K562 (cell line): ENCODE results near the gene SNX10. TPM values are rescaled to one million over a fixed set of nuclear protein-coding genes. Genes with fewer than 3 reads are reported as not detected.

Experiments used
- ATAC-seq: fragments of 200-7000 bp; cut with Tn5 transposase; 3 replicates; pipeline ENCODE4 v1.9.1; 2020; ENCODE audit warnings: moderate library complexity
- BruUV-seq: library from RNA; stranded (reverse); fragments of 400-500 nt; replicated peaks from 2 replicates; lab custom pipeline; 2021; lab: Mats Ljungman, UMichigan
- CTCF ChIA-PET: fragments of 300-600 bp; formaldehyde crosslinking; extraction: SDS; loops from one replicate; lab custom pipeline; 2021; ENCODE audit warnings: low intra/inter-chr PET ratio; lab: Yijun Ruan, JAX
- POLR2A ChIA-PET: fragments of 300-600, 350-650 bp; sonication (Branson Sonifier 250); formaldehyde crosslinking; extraction: SDS; loops from one replicate; lab custom pipeline; 2021; ENCODE audit warnings: antibody characterized with exemption, inconsistent platforms; lab: Yijun Ruan, JAX
- DNase-seq, 4 experiments: peaks; one replicate each; pipeline versions ENCODE4 v3.0.0 to v3.0.0-alpha.2; 2011 to 2018; ENCODE audit warnings: low spot score in 3 of 4, mixed read lengths in 3 of 4; ENCODE audit errors: extremely low read depth in 1 of 4
- FAIRE-seq: peaks from 2 replicates; lab custom pipeline; 2011; peaks lifted over from hg19 to GRCh38; lab: Jason Lieb, UNC
- H2AFZ ChIP-seq: 2 replicates; pipeline ENCODE4 v1.6.0; 2011; ENCODE audit warnings: low read depth, low read length, control low read depth, inconsistent platforms
- H3K27ac ChIP-seq: fragments of 200-600 bp; 3 replicates; pipeline ENCODE4 v1.8.0; 2011; ENCODE audit warnings: low read depth, mild to moderate bottlenecking, control low read depth, inconsistent platforms, low read length, moderate library complexity, mixed read lengths; ENCODE audit errors: extremely low read depth
- H3K27me3 ChIP-seq, 2 experiments: fragments of 300-600 bp in 1 of 2; 2 replicates in 1 of 2; 3 replicates in 1 of 2; pipeline versions ENCODE4 v1.6.0 to v1.8.0; 2011; ENCODE audit warnings: inconsistent platforms in 2 of 2, low read length in 2 of 2, mild to moderate bottlenecking in 1 of 2, mixed read lengths in 1 of 2, moderate library complexity in 1 of 2; ENCODE audit not compliant: control insufficient read depth in 2 of 2, insufficient read depth in 2 of 2
- H3K36me3 ChIP-seq: fragments of 300-600 bp; 3 replicates; pipeline ENCODE4 v1.8.0; 2011; ENCODE audit warnings: mild to moderate bottlenecking, low read length, inconsistent platforms; ENCODE audit not compliant: control insufficient read depth, insufficient read depth
- H3K4me1 ChIP-seq, 2 experiments: fragments of 200-600 bp in 1 of 2; replicated peaks in 1 of 2; 2 replicates in 1 of 2; 3 replicates in 1 of 2; pipeline versions ENCODE4 v1.5.1 to v1.8.0; 2011; ENCODE audit warnings: inconsistent platforms in 2 of 2, low read length in 2 of 2, mild to moderate bottlenecking in 1 of 2, mixed read lengths in 1 of 2, moderate library complexity in 1 of 2; ENCODE audit not compliant: control insufficient read depth in 2 of 2, insufficient read depth in 2 of 2
- H3K4me2 ChIP-seq: 2 replicates; pipeline ENCODE4 v1.6.1; 2011; ENCODE audit warnings: low read length, control low read depth, inconsistent platforms, mixed read lengths; ENCODE audit not compliant: insufficient read depth
- H3K4me3 ChIP-seq: fragments of 200-600 bp; sonication (generic), shearing (Covaris generic); 2 replicates; pipeline ENCODE4 v1.5.1; 2016; ENCODE audit warnings: control low read depth, inconsistent platforms
- H3K79me2 ChIP-seq: fragments of 200-600 bp; 3 replicates; pipeline ENCODE4 v1.8.0; 2011; ENCODE audit warnings: low read length, inconsistent platforms; ENCODE audit not compliant: control insufficient read depth, insufficient read depth
- H3K9ac ChIP-seq, 2 experiments: 2 replicates each; pipeline versions ENCODE4 v1.6.0 to v1.6.1; 2011; ENCODE audit warnings: low read depth in 2 of 2, low read length in 2 of 2, control low read depth in 1 of 2, inconsistent platforms in 1 of 2, mild to moderate bottlenecking in 1 of 2, mixed read lengths in 1 of 2; ENCODE audit not compliant: insufficient read depth in 1 of 2
- H3K9me1 ChIP-seq: one replicate; pipeline ENCODE4 v1.6.0; 2011; ENCODE audit warnings: inconsistent platforms, mild to moderate bottlenecking, low read length, moderate library complexity; ENCODE audit not compliant: control insufficient read depth, insufficient read depth
- H3K9me3 ChIP-seq: replicated peaks from 2 replicates; pipeline ENCODE4 v1.5.1; 2011; ENCODE audit warnings: low read depth, low read length, inconsistent platforms; ENCODE audit not compliant: control insufficient read depth, insufficient read depth
- H4K20me1 ChIP-seq: replicated peaks from 2 replicates; pipeline ENCODE4 v1.6.1; 2011; ENCODE audit warnings: low read length, inconsistent platforms, mixed read lengths; ENCODE audit not compliant: control insufficient read depth, insufficient read depth
- ARID1B ChIP-seq: fragments of 450-650 bp; IDR thresholded peaks from 2 replicates; pipeline ENCODE4 v1.6.1; 2016; ENCODE audit warnings: antibody characterized with exemption, mild to moderate bottlenecking, inconsistent platforms
- BACH1 ChIP-seq: fragments of 200-800 bp; sonication (Bioruptor generic); IDR thresholded peaks from 2 replicates; pipeline ENCODE4 v1.6.1; 2016; ENCODE audit warnings: missing genetic modification characterization, missing compliant biosample characterization
- CBFA2T2 ChIP-seq: fragments of 450-650 bp; conservative IDR thresholded peaks from 2 replicates; pipeline ENCODE4 v1.6.1; 2017; ENCODE audit warnings: mild to moderate bottlenecking
- CHD1 ChIP-seq: fragments of 200-600 bp; sonication (generic); IDR thresholded peaks from one replicate; pipeline ENCODE4 v1.6.1; 2012; ENCODE audit warnings: mild to moderate bottlenecking, moderate library complexity, low read length, inconsistent platforms
- EP300 ChIP-seq: IDR thresholded peaks from 2 replicates; pipeline ENCODE4 v1.6.1; 2012; ENCODE audit warnings: low read length, improper control_type of control experiment
- GABPA ChIP-seq: fragments of 200-800 bp; sonication (Bioruptor generic); conservative IDR thresholded peaks from 2 replicates; pipeline ENCODE4 v1.6.1; 2016; ENCODE audit warnings: low read depth, missing genetic modification characterization, missing compliant biosample characterization
- GATA2 ChIP-seq: sonication (generic); formaldehyde crosslinking; IDR thresholded peaks from 2 replicates; pipeline ENCODE4 v1.4.0; 2020; ENCODE audit warnings: mild to moderate bottlenecking, missing genetic modification reagents
- HMBOX1 ChIP-seq: sonication (generic); IDR thresholded peaks from 2 replicates; pipeline ENCODE4 v1.6.1; 2016
- HMGXB4 ChIP-seq: sonication (generic); formaldehyde crosslinking; IDR thresholded peaks from 2 replicates; pipeline ENCODE4 v1.8.1; 2023; ENCODE audit warnings: mild to moderate bottlenecking, missing genetic modification reagents
- JUND ChIP-seq, 2 experiments: IDR thresholded peaks; 2 replicates in 1 of 2; 3 replicates in 1 of 2; pipeline ENCODE4 v1.6.1; 2011; ENCODE audit warnings: borderline replicate concordance in 2 of 2, low read depth in 2 of 2, low read length in 2 of 2, improper control_type of control experiment in 1 of 2, missing biosample characterization in 1 of 2, missing genetic modification characterization in 1 of 2, missing genetic modification reagents in 1 of 2
- NCOR1 ChIP-seq: fragments of 450-650 bp; IDR thresholded peaks from 2 replicates; pipeline ENCODE4 v1.6.1; 2016; ENCODE audit warnings: mild to moderate bottlenecking, moderate library complexity
- TAL1 ChIP-seq: fragments of 450-650 bp; IDR thresholded peaks from 2 replicates; pipeline ENCODE4 v1.6.1; 2016; ENCODE audit warnings: mild to moderate bottlenecking
- TRIM24 ChIP-seq, 2 experiments: fragments of 450-650 bp; IDR thresholded peaks; 2 replicates each; pipeline ENCODE4 v1.6.1; 2016
- ZNF384 ChIP-seq: IDR thresholded peaks from 2 replicates; pipeline ENCODE4 v1.6.1; 2012; ENCODE audit warnings: low read depth, low read length, improper control_type of control experiment
- ZNF41 ChIP-seq: fragments of 250-450 bp; sonication (Bioruptor Pico); conservative IDR thresholded peaks from 2 replicates; pipeline ENCODE4 v1.4.0; 2020; ENCODE audit warnings: mild to moderate bottlenecking
- ZNF589 ChIP-seq: fragments of 200-800 bp; sonication (Bioruptor generic); IDR thresholded peaks from 2 replicates; pipeline ENCODE4 v1.6.1; 2016; ENCODE audit warnings: low read depth, missing genetic modification characterization, missing compliant biosample characterization
- WGBS: fragments of 100-300 bp; shearing (Covaris generic); methylation state at CpG from one replicate; pipeline ENCODE4 v1.1.6; 2016; ENCODE audit warnings: low coverage, mixed read lengths; ENCODE audit not compliant: insufficient coverage; ENCODE audit errors: missing lambda C conversion rate; 5-methylcytosine and 5-hydroxymethylcytosine counted together
- in situ Hi-C: fragments of 300-500 bp; cut with MboI; formaldehyde crosslinking; loops from 4 replicates; pipeline ENCODE4 v1.15.0; 2018; ENCODE audit warnings: inconsistent platforms, mixed read lengths
- intact Hi-C: fragments of 100-400 bp; cut with micrococcal nuclease; formaldehyde crosslinking; loops from 2 replicates; pipeline ENCODE4 v1.14.2; 2022
- polyA plus RNA-seq, 8 experiments: library from polyadenylated mRNA; depleted of rRNA in 4 of 8; stranded (reverse) in 5 of 8; unstranded in 3 of 8; fragments of >200 nt; fragmentation: Nextera tagmentation in 2 of 8; fragmentation: Illumina TruSeq in 1 of 8; extraction: Ambion mirVana in 2 of 8; extraction: Trizol in 1 of 8; gene quantifications; 2 replicates each; pipeline versions ENCODE4 v1.2.1 to v1.2.3, GENCODE V29; 2011 to 2014; ENCODE audit warnings: inconsistent platforms in 1 of 8, missing spikeins in 1 of 8
- total RNA-seq, 7 experiments: library from RNA; depleted of rRNA in 6 of 7; stranded (reverse); fragments of >200 nt in 6 of 7; fragmentation: Illumina TruSeq in 2 of 7; extraction: Trizol in 2 of 7; gene quantifications; 2 replicates each; pipeline versions ENCODE4 v1.2.1 to v1.2.3, GENCODE V29; 2011 to 2021; ENCODE audit warnings: low replicate concordance in 1 of 7
- TF ChIP-seq, protein P1 (sequence below): sonication (generic); formaldehyde crosslinking; IDR thresholded peaks from 2 replicates; pipeline ENCODE4 v1.8.0; 2023; ENCODE audit warnings: mild to moderate bottlenecking, missing genetic modification reagents

The SNX10 gene
- total and polyA plus RNA-seq, 9 of the 15 experiments (the other 6 are each of a cell fraction or from before 2014, with no cell fraction given): 6.9 to 16.5 (median 11.5) TPM

GRCh38 chr7:26309089-26309488 lies 17.4 kb downstream of the SNX10 start:
- Histone ChIP-seq H3K9ac (no peak overlapping the region), H3K27ac (no peak overlapping the region), H2AFZ (no peak overlapping the region), H4K20me1 (no peaks in the 10 kb centered on the region), H3K9me3 (no peaks in the 10 kb centered on the region), H3K4me1 (peaks cover 0 to 26% of the 10 kb centered on the region in 2 experiments; a peak in 4 of 5 replicates), H3K36me3 (no peaks in the 10 kb centered on the region; the same call in 2 of the 3 replicates), H3K27me3 (no peaks in the 10 kb centered on the region), H3K4me3 (no peak overlapping the region), H3K9me1 (no peaks in the 10 kb centered on the region), H3K79me2 (no peaks in the 10 kb centered on the region), H3K4me2 (no peak overlapping the region; the same call in 1 of the 2 replicates)
- ATAC-seq (peak; percentile 61), FAIRE-seq (peak; percentile 23), DNase-seq (peak in 3 of 4 experiments; percentile 25 to 52 (median 26))
- intact Hi-C loops: no loop called here
- ChIA-PET CTCF (no interaction called here), POLR2A (interaction anchor here (0.5 kb wide), 1 partner anchor 16 kb away, joined by 3 read pairs; no protein-coding TSS in a partner anchor)
- WGBS: 23% methylated on average over 5 of the region's 5 CpGs
- BruUV-seq: no TSS peak
- in situ Hi-C loops: no loop called here
- TF ChIP-seq ZNF589 (CRISPR knock-in tag) (0 out of 2 replicates have a peak, but pooled peaks have one; percentile 45), EP300 (peak; percentile 35; the same call in 1 of the 2 replicates), TAL1 (peak; percentile 55), CBFA2T2 (peak; percentile 55), ZNF384 (0 out of 2 replicates have a peak, but pooled peaks have one; percentile 56), ARID1B (peak; percentile 69), GATA2 (CRISPR knock-in tag) (peak; percentile 55), HMGXB4 (CRISPR knock-in tag) (no peak), CHD1 (no peak), HMBOX1 (peak; percentile 26; the same call in 1 of the 2 replicates), TRIM24 (IDR thresholded peaks at IDR 0.05) (peak in 1 of 2 experiments; percentile 42; a peak in 1 of 4 replicates), ZNF41 (CRISPR knock-in tag) (no peak), JUND (IDR thresholded peaks at IDR 0.05; ENCODE audit: borderline replicate concordance, low read depth, low read length) (0 out of 2 replicates have a peak, but pooled peaks have one; percentile 2), JUND (tag; IDR thresholded peaks at IDR 0.05; ENCODE audit: borderline replicate concordance, low read depth, low read length) (no peak), BACH1 (tag) (no peak), GABPA (tag) (0 out of 2 replicates have a peak, but pooled peaks have one; percentile 31), NCOR1 (peak; percentile 38; the same call in 1 of the 2 replicates)
- TF ChIP-seq, protein P1, sequence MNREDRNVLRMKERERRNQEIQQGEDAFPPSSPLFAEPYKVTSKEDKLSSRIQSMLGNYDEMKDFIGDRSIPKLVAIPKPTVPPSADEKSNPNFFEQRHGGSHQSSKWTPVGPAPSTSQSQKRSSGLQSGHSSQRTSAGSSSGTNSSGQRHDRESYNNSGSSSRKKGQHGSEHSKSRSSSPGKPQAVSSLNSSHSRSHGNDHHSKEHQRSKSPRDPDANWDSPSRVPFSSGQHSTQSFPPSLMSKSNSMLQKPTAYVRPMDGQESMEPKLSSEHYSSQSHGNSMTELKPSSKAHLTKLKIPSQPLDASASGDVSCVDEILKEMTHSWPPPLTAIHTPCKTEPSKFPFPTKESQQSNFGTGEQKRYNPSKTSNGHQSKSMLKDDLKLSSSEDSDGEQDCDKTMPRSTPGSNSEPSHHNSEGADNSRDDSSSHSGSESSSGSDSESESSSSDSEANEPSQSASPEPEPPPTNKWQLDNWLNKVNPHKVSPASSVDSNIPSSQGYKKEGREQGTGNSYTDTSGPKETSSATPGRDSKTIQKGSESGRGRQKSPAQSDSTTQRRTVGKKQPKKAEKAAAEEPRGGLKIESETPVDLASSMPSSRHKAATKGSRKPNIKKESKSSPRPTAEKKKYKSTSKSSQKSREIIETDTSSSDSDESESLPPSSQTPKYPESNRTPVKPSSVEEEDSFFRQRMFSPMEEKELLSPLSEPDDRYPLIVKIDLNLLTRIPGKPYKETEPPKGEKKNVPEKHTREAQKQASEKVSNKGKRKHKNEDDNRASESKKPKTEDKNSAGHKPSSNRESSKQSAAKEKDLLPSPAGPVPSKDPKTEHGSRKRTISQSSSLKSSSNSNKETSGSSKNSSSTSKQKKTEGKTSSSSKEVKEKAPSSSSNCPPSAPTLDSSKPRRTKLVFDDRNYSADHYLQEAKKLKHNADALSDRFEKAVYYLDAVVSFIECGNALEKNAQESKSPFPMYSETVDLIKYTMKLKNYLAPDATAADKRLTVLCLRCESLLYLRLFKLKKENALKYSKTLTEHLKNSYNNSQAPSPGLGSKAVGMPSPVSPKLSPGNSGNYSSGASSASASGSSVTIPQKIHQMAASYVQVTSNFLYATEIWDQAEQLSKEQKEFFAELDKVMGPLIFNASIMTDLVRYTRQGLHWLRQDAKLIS (CRISPR knock-in tag): no peak
